Stimulated activated CD8-positive, alpha-beta memory T cell treated with anti-CD3 and anti-CD28 coated beads, Interleukin-2, amount 100 ng/mL, for 1 hour (primary cell): Measurements from ENCODE around the gene ERCC6.

Source experiments
- DNase-seq, 2 donors: peaks; one replicate each; pipeline ENCODE4 v3.0.0-alpha.2; 2020; ENCODE audit warnings: low read depth in 2 of 2

Gene ERCC6

DNA sequence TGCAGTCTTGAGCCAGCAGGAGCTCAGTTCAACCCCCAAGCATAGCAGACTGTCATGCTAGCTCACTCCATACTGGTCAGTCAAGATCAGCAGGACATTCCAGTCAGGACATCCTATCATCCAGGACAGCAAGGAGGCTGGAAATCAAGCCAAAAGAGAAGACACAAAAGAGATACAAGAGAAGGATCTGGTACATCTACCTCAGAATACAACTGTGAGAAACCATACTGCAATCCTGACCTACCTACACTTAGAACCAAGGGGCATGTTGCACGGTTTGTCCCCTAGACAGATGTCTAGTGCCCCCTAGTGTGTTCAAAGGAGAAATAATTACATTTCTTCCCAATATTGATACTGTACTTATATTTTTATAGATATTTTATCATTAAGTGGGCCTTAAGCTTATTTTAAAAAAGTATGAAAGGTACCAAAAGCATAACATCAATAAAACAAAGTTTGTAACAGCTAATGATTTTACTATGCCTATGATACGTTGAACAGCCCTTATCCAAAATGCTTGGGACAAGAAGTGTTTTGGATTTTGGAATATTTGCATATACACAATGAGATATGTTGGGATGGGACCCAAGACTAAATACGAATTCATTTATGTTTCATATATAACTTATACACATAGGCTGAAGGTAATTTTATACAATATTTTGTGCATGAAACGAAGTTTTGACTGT is 26.7 kb downstream of the ERCC6 start:
- no peak for DNase-seq

DNA sequence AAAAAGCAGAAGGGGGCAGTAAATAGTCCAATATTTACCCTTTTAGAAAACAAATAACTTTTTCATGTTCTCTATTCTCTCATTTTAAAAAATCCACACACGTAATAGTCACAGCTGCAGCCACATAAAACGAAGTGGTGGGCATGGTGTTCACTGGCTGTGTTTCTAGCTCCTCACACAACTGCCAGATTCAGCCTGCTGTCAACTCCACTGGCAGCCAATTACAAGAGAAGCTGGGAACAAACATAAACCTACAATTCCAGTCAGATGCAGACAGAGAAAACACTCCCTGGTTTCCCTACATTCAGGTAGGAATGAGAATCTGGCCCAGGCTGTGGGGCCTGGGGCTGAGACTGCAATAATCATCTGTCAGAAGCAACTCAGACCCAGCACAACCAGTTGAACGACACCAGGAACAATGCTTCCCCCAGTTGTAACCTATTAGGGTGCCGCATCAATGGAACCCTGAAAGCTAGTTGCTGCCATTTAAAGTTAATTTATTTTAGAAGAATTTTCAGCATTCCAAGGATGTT is 29.1 kb downstream of the ERCC6 start:
- no peak for DNase-seq

DNA sequence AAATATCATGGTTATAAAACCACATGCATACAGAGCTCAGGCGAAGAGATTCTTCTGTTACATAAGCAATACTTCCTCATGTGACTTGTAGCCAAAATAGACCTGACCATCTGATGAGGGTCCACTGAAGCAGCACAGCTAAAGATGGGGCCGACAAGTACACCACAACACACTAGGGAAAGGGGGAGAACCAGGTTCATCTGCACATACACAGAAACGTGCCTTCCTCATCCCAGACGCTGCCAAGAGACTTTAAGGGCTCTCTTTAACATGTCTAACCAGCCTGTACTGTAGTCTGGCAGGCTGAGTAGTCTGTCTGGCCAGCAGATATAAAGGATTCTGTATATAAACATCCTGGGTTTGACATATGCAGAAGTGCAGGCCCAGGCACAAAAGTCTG is 30.3 kb downstream of the ERCC6 start:
- no peak for DNase-seq

DNA sequence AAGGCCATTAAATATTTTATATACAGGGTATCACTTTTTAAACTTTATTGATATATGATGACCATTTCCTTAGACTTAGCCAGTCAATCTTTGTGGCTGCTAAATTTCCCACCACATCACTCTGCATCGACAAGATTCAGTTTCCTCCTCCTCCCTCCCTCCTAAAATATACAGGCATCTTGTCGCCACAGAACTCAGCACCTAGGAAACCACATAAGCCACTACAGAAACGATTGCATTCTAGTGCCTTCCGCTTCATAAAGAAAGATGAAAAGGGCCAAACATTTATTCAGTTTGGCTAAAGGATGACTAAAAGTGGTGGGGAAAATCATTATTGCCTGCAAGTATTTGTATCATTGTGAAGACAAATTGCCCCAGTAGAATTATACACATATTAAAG is 30.7 kb downstream of the ERCC6 start:
- no peak for DNase-seq

DNA sequence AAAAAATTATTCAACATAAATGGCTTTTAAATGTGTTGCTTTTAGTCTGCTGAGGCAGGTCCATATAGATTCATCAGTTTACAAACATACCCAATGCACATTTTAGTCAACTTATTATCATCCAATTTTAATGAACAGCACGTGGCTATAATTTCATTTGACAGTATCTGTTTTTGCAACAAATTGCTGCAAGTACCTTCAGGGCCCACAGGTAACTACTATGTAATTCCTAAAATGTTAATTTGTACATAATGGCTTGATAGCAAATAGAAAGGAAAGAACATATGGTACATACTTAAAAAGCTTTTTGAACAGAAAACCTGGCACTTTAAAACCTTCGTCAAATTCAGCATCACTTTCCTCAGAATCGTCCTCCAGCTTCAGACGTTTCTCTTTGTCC is 33.3 kb downstream of the ERCC6 start:
- DNase-seq: no peak

DNA sequence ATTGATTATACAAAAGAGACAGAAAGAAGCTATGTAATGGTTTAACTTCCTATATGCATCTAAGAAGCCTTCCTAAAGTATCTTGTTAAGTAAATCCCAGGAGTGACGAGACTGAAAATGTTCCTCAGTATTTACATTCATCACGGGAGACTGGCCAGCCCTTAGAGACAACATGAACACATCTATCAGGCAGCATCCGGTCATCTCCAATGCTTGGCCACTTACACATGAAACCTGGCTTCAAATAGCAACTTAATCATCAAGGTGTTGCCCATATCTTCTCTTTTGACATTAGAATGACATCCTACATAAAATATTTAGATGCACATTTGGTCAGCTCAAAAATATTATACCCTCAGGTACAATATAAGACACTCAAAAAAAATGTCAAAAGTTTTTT is 33.8 kb downstream of the ERCC6 start:
- no peak for DNase-seq

DNA sequence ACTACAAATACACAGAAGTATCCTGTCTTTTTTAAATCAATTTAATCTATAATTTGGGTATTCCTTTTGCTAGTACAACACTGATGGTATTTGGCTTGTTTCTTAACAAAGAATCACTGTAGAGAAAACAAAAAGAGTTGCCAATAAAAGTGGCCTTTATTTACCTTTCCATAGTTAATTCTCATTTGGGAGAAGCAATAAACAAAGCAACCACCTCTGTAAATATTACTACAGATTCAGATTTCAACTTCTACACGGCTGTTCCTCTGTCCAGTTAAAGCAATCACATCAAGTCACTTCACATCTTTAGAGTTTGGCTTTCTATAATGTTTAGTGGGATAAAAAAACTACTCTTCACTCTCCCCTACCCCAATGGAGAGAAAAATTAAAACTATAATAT is 34.4 kb downstream of the ERCC6 start:
- DNase-seq: no peak

DNA sequence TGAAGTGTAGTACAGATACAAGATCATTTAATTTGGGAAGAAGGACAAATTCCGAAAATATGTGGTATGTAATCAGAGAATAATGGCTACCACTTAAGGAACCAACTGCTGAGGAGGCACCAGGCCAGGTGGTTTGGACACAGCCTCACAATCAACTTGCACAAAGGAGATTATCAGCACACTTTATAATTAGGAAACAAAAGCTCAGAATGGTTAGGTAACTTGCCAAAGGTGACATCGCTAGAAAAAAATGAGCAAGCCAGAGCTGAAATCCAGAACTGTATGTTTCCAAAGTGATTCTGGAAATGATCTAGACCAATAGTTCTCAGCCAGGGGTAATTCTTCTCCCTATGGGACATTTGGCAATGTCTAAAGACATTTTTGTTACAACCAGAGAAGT is 36.6 kb downstream of the ERCC6 start:
- DNase-seq: no peak

DNA sequence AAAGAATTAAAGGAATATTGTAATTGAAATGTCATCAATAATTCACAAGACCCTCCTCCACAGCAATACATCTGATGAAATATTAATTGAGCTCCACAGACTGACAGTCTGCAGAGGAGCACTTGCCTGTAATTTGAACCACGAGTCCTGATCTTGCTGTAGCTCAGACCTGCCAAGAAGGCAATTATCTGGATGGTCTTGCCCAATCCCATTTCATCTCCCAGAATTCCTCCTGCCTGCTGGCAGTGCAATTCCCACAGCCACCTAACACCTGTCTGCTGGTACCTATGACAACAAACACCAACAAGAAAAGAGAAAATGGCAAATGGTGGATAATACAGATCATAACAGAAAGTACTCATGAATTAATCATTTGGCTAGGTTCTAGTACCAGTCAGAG is 38.5 kb downstream of the ERCC6 start:
- no peak for DNase-seq

DNA sequence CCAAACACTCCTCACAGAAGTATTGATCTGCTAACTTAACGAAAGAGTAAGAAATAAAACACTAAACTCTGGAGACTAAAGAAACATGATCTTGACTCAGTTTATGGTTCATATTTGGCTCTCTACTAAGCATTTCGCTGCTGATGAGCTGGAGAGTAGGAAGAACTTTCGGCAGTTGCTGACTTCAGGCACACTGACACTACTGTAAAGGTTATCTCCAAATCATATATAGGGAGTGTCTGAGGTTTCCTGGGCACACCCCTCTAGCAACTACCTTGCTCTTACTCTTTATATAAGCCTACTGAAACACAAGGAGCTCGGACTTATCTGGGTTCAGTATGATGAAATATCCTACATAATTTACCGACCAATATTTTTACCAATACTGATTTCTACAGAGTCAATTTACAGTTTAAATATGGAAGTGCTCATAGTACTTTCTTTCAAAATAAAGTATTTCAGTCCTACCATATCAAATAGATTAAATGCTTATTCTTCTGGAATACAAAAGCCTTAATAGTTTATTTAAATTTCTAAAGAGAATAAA is 39.5 kb downstream of the ERCC6 start:
- DNase-seq: no peak

DNA sequence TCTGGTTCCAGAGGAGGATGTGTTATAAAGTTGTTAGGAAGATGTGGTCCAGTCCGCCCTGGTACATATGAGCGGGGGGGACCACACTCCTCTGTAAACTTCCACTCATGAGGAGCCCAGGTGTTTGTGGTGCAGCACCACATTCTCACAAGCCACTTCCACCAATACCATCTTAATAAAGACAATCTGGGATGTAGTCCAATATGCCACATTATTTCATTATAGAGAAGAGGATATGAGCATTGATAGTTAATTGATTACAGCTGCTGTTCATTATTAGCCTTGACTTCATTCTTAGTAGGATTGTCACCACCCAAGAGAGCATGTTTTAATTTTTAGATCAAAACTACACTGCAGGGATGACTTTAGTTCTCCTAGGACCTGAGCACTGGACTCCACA is 40.5 kb downstream of the ERCC6 start:
- DNase-seq: no peak

DNA sequence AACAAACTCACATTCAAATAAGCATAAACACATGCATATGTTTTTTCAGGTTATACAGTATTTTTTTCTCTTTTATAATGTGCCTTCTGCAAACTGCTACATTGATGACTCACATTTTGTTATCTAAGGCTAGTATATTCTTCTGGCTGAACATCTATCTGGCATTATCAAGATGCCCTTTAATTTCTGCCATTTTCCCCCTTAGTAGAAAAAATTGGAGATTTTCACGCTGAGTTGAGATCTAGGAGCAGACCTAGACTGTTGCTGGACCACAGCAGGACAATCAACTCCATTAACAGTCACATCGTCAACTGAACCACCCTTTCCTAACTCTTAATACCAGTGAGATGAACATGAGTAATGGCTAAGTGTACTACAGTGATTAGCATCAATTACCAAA is 41.6 kb downstream of the ERCC6 start:
- no peak for DNase-seq

DNA sequence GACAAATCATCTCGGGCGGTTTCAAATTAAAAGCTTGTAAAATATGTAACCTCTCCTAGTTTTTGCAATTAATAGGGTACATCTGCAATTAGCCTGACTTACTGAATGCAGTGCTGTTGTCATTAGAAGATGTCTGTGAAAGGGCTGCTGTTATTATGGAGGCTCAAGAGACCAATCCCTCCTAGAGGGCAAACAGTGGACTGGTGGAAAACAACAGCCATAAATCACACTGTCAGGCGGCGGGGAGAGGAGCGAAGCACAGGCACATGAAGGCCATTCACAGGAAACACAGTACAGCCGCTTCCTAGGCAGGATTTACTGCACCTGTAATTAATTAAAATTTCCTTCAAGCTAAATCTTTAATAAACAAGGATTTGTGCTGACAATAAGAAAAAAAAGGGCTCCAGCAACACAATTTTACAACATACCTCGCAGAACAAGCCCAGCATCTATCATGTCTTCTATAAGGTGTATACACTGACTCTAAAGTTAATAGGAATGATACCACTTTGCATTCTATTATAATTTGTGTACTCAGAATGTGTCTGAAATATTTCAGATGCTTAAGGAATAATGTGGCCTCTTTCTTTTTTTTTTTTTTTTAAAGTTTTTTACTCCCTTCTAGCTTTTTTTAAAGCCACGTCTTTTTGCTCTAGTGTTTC is 50.7 kb downstream of the ERCC6 start:
- DNase-seq: no peak

DNA sequence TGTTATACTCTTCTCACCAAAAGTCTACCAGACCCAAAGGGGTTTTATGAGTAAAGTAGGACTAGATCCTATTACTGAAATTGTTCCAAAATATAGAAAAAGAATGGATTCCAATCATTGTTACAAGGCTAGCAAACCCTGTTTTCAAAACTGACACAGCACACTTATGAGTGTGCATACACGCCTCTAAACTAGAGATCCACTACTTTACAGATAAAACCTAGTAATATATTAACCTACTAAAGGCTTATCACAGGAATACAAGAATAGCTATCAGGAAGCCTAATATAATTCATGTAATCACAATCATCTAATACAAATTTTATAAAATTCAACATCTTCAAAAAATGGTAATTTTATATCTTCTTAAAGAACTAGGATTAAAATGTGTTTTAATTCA is 52.2 kb downstream of the ERCC6 start:
- no peak for DNase-seq

DNA sequence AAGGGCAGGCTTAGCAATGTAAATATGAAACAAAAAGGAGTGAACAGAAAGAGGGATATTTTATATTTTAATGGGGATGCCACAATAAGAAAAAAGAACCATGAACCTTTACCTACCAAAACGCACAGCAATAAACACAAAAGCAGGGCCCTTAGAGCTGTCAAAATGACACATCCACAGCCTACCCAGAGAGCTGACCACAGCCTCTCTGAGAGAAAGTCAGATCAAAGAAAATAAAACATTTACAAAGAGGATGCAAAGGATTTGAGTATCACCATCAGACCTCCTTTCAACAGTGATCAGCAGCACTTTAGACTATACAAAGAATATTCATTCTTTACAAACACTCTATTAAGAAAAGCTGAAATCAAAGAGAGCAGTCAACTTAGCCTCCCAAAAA is 52.9 kb downstream of the ERCC6 start:
- no peak for DNase-seq

DNA sequence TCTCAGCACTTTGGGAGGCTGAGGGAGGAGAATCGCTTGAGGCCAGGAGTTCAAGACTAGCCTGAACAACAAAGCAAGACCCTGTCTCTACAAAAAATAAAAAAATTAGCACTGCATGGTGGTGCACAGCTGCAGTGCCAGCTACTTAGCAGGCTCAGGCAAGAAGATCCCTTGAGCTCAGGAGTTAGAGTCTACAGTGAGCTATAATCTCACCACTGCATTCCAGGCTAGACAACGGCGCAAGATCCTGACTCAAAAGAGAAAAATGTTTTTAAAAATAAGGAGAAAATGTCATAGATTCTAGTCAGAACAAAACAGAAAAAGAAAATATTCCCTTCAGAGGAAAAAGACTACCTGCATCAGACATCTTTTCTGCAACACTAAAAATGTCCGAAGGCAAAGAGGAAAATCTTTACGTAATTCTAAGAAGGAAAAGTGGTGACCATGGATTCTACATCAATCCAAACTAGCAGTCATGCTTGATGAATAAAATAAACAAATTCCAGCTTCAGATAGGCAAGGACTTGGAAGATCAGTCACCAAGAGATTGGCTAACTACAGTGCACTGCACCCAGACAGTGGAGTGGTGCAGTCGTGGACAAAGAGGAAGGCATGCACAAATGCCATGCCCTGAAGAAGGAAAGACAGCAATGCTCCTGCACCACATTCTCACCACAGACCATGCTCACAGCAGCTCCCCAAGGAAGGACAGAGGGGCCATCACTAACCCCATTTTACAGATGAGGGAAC is 54.3 kb downstream of the ERCC6 start:
- no peak for DNase-seq

DNA sequence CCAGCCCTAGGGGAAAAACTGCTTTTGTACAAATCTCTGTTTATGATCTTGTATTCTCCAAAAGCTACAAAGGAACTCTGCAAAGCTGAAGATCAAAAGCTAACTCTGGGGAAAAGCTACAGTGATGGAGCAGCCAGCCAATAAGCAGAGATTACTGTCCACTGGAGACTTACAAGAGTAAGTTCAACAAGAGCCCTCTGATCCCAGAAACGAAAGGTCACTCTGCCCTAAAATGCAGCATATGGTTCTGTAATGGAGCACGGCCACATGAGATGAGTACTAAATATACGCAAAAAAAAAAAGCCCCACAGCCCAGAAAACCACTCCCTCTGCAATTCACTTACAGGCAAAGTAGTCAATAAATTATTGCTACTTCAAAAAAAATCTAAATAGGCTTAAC is 60.1 kb downstream of the ERCC6 start:
- DNase-seq: no peak

DNA sequence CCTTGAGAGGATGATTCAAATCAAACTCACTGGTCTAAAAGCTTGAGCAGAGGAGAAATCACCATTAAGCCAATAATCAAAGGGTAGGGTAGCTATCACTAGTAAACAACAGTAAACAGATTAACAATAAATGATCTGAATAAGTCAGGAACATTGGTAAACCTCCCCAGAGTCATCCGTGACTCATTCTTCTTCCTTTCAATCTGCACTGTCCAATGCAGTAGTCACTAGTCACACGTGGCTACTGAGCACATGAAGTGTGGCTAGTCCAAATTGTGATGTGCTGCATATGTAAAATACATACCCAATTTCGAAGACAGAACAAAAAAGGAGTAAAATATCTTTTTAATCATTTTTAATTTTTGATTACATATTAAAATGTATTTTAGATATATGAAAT is 64.0 kb downstream of the ERCC6 start:
- DNase-seq: no peak

DNA sequence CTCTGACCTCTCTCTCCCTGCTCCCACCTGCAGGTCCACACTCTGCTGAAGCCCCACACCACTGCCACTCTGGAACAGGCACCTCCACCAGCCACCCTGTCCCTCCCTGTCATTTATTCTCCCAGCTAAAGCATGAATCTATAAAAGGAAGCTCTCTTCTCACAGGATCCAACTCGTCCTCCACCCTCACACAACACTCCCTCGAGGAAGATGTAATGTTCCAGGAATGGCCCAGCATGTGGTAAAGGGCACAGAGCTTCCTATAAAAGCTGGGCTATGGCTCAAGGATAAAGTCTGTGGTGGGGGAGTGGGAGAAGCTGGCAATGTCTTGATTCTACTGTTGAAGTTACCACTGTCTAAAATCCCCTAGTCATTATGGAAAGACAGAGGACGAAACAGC is 67.4 kb downstream of the ERCC6 start:
- DNase-seq: no peak

DNA sequence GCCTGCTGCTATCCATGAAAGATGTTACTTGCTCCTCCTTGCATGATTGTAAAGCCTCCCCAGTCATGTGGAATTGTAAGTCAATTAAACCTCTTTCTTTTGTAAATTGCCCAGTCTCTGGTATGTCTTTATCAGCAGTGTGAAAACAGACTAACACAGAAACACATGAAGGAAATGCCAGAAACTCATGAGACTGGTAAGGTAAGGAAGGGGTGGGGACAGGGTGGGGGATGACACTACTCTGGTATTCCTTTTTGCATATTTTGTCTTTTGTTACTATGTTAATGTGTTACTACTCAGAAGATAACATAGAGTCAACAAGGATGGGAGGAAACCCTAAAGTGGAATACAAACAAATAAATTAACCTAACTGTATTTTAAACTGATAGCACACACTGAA is 73.2 kb downstream of the ERCC6 start:
- DNase-seq: no peak
